Measurements from ENCODE around the gene CMBL. TPM values are rescaled to one million over a fixed set of nuclear protein-coding genes. Genes with fewer than 3 reads are reported as not detected.

CMBL gene
- total RNA-seq, 2 experiments from 2014 or later: 0.13 TPM; not detected in 1

DNA sequence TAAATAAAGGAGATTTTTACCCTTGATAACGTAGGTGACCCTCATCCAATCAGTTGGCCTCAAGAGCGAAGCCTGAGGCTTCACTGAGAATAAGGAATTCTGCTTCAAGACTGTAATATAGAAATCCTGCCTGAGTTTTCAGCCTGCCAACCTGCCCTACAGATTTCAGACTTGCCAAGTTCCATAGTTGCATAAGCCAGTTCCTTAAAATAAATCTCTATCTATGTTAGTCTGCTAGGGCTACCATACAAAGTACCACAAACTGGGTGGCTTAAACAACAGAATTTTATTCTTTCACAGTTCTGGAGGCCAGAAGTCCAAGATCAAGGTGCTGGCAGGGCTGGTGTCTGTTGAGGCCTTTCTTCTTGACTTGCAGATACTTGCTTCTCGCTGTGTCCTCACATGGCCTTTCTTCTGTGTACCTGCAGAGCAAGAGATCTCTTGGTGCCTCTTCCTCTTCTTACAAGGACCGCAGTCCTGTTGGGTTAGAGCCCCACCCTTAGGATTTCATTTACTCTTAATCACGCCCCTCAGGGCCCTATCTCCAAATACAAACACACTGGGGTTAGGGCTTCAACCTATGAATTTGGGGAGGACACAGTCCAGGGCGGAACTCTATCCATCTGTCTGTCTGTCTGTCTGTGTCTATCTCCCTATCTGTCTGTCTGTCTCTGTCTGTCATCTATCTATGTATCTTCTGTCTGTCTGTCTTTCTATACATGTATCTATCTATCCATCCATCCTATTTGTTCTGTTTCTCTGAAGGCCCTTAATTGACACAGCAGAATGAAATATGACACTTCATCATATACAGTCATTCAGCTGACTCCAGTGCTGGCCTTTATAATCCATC lies 17.0 kb upstream of the CMBL start:
- Histone ChIP-seq H3K4me3 (ENCODE audit: low read depth, low read length, poor library complexity, severe bottlenecking) (no peak overlapping the region), H3K27ac (ENCODE audit: low read depth, low read length, poor library complexity, severe bottlenecking) (no peak overlapping the region), H4K20me1 (ENCODE audit: insufficient read depth, low read length) (no peaks in the 10 kb centered on the region), H3K9me3 (ENCODE audit: low read length) (no peaks in the 10 kb centered on the region), H3K4me1 (ENCODE audit: insufficient read depth, low read length, poor library complexity, severe bottlenecking) (no peaks in the 10 kb centered on the region), H3K4me2 (ENCODE audit: low read length) (no peak overlapping the region), H3K36me3 (ENCODE audit: insufficient read depth, low read length) (no peaks in the 10 kb centered on the region), H3K9me2 (ENCODE audit: insufficient read depth, low read length) (no peaks in the 10 kb centered on the region), H2AFZ (ENCODE audit: low read length) (no peak overlapping the region), H3K79me2 (ENCODE audit: insufficient read depth, low read depth, low read length) (no peaks in the 10 kb centered on the region)
- CTCF ChIA-PET (ENCODE audit: unreplicated experiment): no interaction called here
- BruUV-seq (replicated peaks): no TSS peak
- intact Hi-C loops (cut with micrococcal nuclease; ENCODE audit: unreplicated experiment): no loop called here
- DNase-seq (ENCODE audit: low spot score): no peak
- no peak for TF ChIP-seq EZH2phosphoT487 (IDR thresholded peaks at IDR 0.05; ENCODE audit: borderline replicate concordance, low read depth, low read length)
- TF ChIP-seq, protein P1, sequence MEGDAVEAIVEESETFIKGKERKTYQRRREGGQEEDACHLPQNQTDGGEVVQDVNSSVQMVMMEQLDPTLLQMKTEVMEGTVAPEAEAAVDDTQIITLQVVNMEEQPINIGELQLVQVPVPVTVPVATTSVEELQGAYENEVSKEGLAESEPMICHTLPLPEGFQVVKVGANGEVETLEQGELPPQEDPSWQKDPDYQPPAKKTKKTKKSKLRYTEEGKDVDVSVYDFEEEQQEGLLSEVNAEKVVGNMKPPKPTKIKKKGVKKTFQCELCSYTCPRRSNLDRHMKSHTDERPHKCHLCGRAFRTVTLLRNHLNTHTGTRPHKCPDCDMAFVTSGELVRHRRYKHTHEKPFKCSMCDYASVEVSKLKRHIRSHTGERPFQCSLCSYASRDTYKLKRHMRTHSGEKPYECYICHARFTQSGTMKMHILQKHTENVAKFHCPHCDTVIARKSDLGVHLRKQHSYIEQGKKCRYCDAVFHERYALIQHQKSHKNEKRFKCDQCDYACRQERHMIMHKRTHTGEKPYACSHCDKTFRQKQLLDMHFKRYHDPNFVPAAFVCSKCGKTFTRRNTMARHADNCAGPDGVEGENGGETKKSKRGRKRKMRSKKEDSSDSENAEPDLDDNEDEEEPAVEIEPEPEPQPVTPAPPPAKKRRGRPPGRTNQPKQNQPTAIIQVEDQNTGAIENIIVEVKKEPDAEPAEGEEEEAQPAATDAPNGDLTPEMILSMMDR (conservative IDR thresholded peaks at IDR 0.05; ENCODE audit: low read length): no peak
- POLR2A ChIA-PET: interaction anchor here (0.7 to 0.8 kb wide), 3 partner anchors 14 to 71 kb away, joined by 3 to 4 read pairs (median 3); no protein-coding TSS in a partner anchor

GRCh38 chr5:10323588-10324488 lies 16.1 kb upstream of the CMBL start:
- no TSS peak for BruUV-seq (replicated peaks)

More at GRCh38 chr5:10323588-10324488, 16.1 kb upstream of the CMBL start:
- Histone ChIP-seq H3K4me1 (ENCODE audit: insufficient read depth, low read length, poor library complexity, severe bottlenecking) (no peaks in the 10 kb centered on the region), H3K9me2 (ENCODE audit: insufficient read depth, low read length) (no peaks in the 10 kb centered on the region), H3K36me3 (ENCODE audit: insufficient read depth, low read length) (no peaks in the 10 kb centered on the region), H3K79me2 (ENCODE audit: insufficient read depth, low read depth, low read length) (no peaks in the 10 kb centered on the region), H3K4me2 (ENCODE audit: low read length) (no peak overlapping the region), H3K4me3 (ENCODE audit: low read depth, low read length, poor library complexity, severe bottlenecking) (no peak overlapping the region), H3K9me3 (ENCODE audit: low read length) (no peaks in the 10 kb centered on the region), H2AFZ (ENCODE audit: low read length) (no peak overlapping the region), H4K20me1 (ENCODE audit: insufficient read depth, low read length) (no peaks in the 10 kb centered on the region), H3K27ac (ENCODE audit: low read depth, low read length, poor library complexity, severe bottlenecking) (no peak overlapping the region)
- ChIA-PET POLR2A (no interaction called here), CTCF (ENCODE audit: unreplicated experiment) (no interaction called here)
- intact Hi-C loops (cut with micrococcal nuclease; ENCODE audit: unreplicated experiment): no loop called here
- DNase-seq (ENCODE audit: low spot score): no peak
- TF ChIP-seq, protein P1 (conservative IDR thresholded peaks at IDR 0.05; ENCODE audit: low read length): no peak
- no peak for TF ChIP-seq EZH2phosphoT487 (IDR thresholded peaks at IDR 0.05; ENCODE audit: borderline replicate concordance, low read depth, low read length)
